ENCODE measurements around the gene CXXC5. TPM values are rescaled to one million over a fixed set of nuclear protein-coding genes. Genes with fewer than 3 reads are reported as not detected.

Gene CXXC5
- polyA plus RNA-seq, 1 donor from 2014 or later = 24.4 TPM

GRCh38 chr5:139640421-139641115, 7.6 kb upstream of the CXXC5 start:
- H3K4me3 ChIP-seq (ENCODE audit: low read length) = no peak overlapping the region
- no peaks in the 10 kb centered on the region for H3K9me3 ChIP-seq (ENCODE audit: low read length)
- H2AFZ ChIP-seq (ENCODE audit: low read depth, low read length) = no peak overlapping the region
- H3K9ac ChIP-seq (ENCODE audit: low read length) = no peak overlapping the region
- no peaks in the 10 kb centered on the region for H3F3A ChIP-seq (ENCODE audit: insufficient read depth, low read length, poor library complexity, severe bottlenecking)
- no peaks in the 10 kb centered on the region for H3K79me2 ChIP-seq (replicated peaks; ENCODE audit: insufficient read depth, low read length)
- H3K27me3 ChIP-seq (ENCODE audit: insufficient read depth, low read depth, low read length) = no peaks in the 10 kb centered on the region
- H3K9me2 ChIP-seq (ENCODE audit: insufficient read depth, low read length) = no peaks in the 10 kb centered on the region
- no peak overlapping the region for H3K4me2 ChIP-seq (ENCODE audit: low read length)
- no peaks in the 10 kb centered on the region for H3K36me3 ChIP-seq (ENCODE audit: insufficient read depth, low read length)
- H4K20me1 ChIP-seq (ENCODE audit: insufficient read depth) = no peaks in the 10 kb centered on the region
- no peak for TF ChIP-seq EP300 (conservative IDR thresholded peaks at IDR 0.05; ENCODE audit: poor library complexity, severe bottlenecking)
- no peak for TF ChIP-seq POLR2AphosphoS5 (IDR thresholded peaks at IDR 0.05)
- no peak for TF ChIP-seq REST (IDR thresholded peaks at IDR 0.05; ENCODE audit: borderline replicate concordance)
- TF ChIP-seq EZH2 (IDR thresholded peaks at IDR 0.05; ENCODE audit: borderline replicate concordance, insufficient read depth, low read length, poor library complexity, severe bottlenecking) = no peak
- no peak for TF ChIP-seq RAD21 (conservative IDR thresholded peaks at IDR 0.05)
- no peak for TF ChIP-seq MXI1 (conservative IDR thresholded peaks at IDR 0.05; ENCODE audit: poor library complexity, severe bottlenecking)
- TF ChIP-seq SMC3 (conservative IDR thresholded peaks at IDR 0.05; ENCODE audit: poor library complexity) = no peak
- TF ChIP-seq CTCF (IDR thresholded peaks at IDR 0.05; ENCODE audit: poor library complexity, severe bottlenecking) = no peak
- H3K27ac ChIP-seq (ENCODE audit: low read length) = no peak overlapping the region

- Histone ChIP-seq H3K4me2 (ENCODE audit: low read length) (no peak overlapping the region), H3K9ac (ENCODE audit: low read length) (no peak overlapping the region), H3K27me3 (ENCODE audit: insufficient read depth, low read depth, low read length) (peaks cover 2% of the 10 kb centered on the region), H3F3A (ENCODE audit: insufficient read depth, low read length, poor library complexity, severe bottlenecking) (no peaks in the 10 kb centered on the region), H3K79me2 (replicated peaks; ENCODE audit: insufficient read depth, low read length) (no peaks in the 10 kb centered on the region), H3K4me3 (ENCODE audit: low read length) (no peak overlapping the region), H4K20me1 (ENCODE audit: insufficient read depth) (no peaks in the 10 kb centered on the region), H3K9me3 (ENCODE audit: low read length) (no peaks in the 10 kb centered on the region), H3K36me3 (ENCODE audit: insufficient read depth, low read length) (no peaks in the 10 kb centered on the region), H3K9me2 (ENCODE audit: insufficient read depth, low read length) (no peaks in the 10 kb centered on the region), H3K27ac (ENCODE audit: low read length) (no peak overlapping the region), H2AFZ (ENCODE audit: low read depth, low read length) (no peak overlapping the region)
- TF ChIP-seq POLR2AphosphoS5 (IDR thresholded peaks at IDR 0.05) (no peak), RAD21 (conservative IDR thresholded peaks at IDR 0.05) (no peak), MXI1 (conservative IDR thresholded peaks at IDR 0.05; ENCODE audit: poor library complexity, severe bottlenecking) (no peak), SMC3 (conservative IDR thresholded peaks at IDR 0.05; ENCODE audit: poor library complexity) (no peak), REST (IDR thresholded peaks at IDR 0.05; ENCODE audit: borderline replicate concordance) (no peak), TAF1 (IDR thresholded peaks at IDR 0.05; ENCODE audit: low read depth) (no peak), EP300 (conservative IDR thresholded peaks at IDR 0.05; ENCODE audit: poor library complexity, severe bottlenecking) (no peak), EZH2 (IDR thresholded peaks at IDR 0.05; ENCODE audit: borderline replicate concordance, insufficient read depth, low read length, poor library complexity, severe bottlenecking) (no peak), CTCF (IDR thresholded peaks at IDR 0.05; ENCODE audit: poor library complexity, severe bottlenecking) (no peak)
These were observed 6.8 kb upstream of the CXXC5 start for GRCh38 chr5:139641116-139642080.

Measured in neural cell (in vitro differentiated cells).